NCI-H1417 treated with DMSO at 0.1 percent for 48 hours (cell line): ENCODE data around the gene ACTRT2.

Experiments
- DNase-seq: peaks from one replicate; lab custom pipeline; 2025; lab: John Stamatoyannopoulos, UW

Gene ACTRT2

DNA sequence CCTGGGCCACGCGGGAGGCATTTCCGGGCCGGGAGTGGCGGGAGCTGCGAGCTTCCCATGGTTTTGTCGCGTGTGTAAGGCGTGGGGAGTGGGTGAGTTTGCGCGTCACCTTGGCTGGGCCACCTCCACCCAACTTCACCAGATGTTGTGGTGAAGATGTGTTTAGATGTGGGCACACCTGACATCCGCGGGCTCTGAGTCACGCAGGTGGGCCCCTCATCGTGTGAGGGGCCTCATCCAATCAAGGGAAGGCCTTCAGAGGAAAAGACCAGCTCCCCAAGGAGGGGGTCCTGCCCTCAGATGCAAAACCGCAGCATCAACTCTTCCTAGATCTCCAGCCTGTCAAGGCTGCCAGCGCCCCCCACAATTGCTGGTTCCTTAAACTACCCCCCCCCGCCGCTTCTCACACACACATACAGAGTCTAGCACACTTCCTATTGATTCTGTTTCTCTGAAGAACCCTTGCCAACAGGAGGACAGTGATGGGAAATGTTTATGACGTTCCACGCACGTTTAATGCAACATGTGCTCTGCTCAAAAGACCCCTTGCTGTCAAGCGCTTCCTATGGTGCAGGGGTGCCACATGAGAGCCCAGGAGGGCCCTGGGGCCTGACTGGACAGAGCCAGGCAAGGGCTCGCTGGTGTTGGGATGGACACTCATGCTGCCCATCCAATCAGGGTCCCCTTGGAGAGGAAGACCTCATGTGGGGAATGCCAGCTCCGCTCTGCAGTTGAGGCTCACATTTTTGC lies 11.9 kb downstream of the ACTRT2 start:
- no peak for DNase-seq

DNA sequence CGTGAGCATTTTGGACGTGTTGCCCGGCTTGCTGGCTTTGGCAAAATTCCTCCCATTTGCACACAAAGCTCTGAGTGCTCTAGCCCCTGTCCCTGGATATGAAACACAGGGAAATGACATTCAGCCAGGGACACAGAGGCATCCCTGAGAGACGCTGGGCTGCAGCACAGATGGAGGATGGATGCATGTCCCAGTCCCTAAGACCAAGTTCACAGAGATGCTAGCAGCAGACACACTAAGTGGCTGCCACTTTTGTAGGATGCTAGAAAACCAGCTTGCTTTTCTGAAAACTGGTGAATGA lies 12.5 kb downstream of the ACTRT2 start:
- DNase-seq, result no peak

DNA sequence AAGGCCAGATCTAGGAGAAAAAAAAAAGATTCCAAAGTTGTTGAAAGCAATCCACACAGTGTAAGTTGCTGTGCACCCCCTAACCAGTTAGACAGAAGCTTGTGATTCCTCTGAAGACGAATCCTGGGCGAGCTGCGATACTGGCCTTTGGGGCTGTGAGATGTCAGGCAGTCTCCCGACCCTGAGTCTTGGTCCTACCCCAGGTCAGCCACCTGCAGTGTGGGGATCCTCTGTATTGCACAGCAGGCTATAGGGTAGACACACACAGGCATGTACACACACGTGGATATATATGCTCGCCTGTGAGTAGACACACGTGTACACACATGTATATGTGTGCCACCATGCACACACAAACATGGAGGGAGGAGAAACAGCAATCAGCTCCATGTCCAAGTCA lies 12.9 kb downstream of the ACTRT2 start:
- no peak for DNase-seq

DNA sequence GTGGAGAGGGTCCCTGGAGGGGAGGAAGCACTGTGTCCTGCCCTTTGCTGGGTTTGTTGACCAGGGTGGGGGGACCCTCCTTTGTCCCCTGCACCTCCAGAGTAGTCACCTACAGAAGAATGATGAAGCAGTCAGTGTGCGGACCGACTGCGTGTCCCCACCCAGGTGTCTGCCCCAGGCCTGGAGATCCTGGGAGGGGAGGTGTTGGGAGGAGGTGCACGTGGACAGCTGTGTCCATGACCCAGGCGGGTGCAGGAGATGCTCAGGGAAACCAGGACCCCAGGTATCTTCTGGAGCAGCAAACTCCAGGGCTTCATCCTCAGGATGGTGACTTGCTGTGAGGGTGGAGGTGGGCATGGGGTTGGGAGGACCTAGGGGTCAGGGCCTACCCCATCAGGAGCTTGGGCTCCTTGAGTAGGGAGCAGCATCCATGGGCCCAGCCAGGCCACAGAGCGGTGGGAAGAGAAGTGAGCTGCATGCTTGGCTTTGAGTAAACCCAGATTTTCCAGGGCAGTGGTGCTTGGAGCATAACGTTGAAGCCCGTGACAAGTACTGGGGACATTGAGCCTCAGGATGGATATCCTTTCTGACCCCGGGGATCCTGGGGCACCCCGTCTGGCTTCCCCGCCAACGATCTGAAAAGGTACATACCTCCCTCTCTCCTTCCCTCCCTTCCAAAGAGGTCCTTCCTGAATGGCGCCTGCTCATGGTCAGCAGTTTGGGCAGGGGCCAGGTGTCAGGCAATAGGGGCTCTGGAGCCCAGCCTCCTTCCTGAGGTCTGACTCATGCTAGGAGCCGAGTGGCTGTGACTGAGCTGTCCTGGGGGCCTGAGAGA lies 13.7 kb downstream of the ACTRT2 start:
- DNase-seq, result no peak

DNA sequence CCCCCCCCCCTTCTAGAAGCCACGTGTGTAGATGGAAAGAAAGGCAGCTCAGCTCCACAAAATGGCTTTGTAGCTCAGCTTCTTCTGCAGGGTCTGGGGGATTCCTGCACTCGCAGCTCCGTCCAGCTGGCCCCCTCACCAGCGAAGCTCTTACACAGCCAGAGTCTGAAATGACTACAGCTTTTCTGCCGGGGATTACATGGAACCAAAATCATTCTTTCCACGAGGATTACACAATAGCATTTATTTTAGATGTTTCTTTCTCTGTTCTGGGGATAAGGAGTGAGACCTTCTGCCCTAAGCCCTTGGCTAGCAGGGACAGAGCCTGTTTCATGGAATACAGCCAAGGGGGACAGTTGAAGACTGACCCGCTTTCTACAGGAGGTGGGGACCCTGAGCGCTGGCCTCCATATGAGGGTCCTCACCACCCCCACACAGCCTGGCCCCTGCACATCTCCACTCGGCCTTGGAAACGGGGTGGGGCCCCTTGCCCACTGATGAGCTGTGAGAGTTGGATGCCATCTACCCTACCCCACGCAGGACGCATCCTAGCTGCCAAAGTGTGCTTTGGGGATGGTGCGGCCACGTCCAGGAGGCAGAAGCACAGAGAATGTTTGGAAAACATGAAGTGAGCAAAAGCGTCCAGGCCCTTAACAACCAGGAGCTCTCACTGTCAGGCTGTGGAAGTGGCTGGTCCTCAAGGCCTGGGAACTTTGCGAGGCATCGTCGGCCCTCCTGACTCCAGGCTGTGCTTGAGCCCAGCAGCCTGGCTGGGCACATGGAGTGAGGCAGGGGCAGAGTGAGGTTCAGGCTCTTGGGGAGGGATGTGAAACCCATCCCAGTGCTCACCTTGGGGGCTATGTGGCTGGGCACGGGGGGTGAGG lies 14.5 kb downstream of the ACTRT2 start:
- DNase-seq, result no peak

DNA sequence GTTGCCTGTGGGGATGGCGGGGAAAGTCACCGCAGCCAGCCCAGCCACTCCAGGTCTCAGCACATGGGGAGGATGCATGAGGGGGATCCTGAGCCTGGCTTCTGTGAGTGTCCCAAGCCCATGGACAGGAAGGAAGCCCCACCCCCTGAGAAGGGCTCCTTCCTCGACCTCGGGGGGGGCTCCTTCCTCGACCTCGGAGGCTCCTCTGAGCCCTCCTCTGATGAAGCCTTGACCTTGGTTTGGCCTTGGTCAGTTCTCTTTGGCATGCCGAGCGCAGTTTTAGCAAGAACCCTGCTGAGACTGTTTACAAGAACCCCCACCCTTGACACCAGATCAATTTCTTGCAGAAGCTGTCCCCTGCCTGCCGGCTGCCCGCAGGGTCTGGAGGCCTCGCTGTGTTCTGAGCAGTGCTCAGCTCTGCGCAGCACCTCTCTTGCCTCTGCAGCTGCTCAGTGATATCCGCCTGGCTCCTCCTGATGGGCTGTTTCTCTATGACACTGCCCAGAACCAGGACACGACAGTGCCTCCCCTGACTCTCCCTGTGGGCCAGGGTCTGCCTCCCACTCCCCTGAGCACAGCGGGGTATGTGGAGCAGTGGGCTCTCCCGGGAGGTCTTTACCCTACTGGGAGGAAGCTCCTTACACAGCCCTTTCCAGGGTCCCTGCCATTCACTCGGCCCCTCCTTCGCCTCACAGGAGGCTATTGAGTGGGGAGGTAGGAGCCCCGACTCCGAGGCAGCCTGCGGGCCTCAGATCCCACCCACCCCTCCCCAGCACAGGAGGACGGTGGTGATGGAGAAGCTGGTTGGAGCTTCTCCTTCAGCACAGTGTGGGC lies 15.4 kb downstream of the ACTRT2 start:
- DNase-seq, result no peak

DNA sequence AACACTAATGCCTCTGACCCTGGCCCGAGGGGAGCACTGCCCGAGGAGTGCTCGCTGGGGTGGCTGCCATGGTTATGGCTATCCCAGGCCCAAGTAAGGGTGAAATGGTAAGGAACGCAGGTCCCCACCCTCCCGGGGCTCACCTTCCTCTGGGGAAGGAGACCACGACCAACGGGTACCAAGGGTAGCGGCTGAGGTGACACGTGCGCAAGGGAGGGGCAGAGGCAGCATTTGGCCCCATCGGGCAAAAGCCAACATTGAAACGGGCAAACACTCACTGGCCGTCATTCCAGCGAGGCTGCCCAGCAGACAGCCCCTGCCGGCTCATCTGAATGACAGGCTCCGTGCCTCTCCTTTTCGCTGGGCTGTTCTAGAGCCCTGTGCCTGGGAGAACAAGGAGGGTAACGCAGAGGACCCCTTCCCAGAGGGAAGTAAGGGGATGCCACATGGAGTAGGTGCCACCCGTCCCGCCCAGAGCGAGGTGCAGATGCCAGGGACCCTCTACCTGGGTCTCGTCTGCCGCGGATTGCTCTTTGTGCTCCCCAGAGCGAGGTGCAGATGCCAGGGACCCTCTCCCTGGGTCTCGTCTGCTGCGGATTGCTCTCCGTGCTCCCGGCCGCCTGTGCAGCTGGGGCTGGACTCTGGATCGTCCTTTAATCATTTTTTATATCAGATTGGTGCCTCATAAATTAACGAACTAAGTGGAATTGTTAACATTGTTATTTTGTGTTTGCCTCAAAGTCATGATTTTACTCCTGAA lies 16.2 kb downstream of the ACTRT2 start:
- DNase-seq, result no peak

DNA sequence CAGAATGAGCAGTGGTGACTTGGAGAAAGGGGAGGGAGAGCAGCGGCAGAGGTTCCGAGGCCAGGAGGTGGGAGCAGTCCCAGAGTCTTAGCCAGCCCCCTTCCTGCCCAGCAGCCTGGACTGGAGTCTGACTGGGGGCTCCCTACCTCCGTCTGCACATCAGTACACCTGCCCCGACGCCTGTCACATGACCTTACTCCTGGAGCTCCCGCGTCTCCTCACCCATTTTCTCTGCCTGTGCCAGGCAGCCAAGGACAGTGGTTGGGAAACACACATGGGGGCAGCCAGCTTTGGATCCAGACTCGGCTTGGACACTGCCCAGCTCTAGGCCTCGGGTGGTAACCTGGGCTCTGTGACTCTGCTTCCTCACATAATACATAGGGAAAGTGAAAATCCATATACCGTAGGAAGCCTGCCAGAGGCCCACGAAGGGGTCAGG lies 16.9 kb downstream of the ACTRT2 start:
- DNase-seq, result no peak

DNA sequence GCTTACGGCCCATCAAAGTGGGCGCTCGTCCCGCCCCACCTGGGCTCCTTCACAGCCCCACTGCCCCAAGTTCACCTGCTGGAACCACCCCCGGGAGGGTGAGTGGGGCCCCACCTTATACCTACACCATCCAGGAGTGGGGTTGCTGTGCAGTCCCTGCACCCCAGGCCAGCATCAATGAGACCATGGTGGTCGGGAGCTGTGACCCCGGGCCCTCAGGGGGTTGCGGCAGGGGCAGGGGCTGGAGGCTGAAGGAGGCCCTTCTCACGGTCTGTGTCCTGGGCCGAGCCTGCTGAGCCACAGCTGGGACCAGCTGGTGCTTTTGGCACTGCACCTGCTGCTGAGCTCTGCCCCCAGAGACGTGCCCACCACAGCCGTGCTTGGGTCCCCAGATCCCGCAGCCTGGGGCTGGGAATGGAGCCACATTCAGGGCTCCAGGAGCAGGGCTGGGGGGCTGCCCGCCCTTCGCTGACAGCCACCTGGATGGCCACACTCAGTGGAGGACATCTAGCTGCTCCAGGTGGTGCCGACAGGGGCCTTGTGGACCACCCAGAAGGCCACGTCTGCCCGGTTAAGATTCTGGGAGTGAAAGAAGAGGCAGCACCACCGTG lies 17.4 kb downstream of the ACTRT2 start:
- no peak for DNase-seq

DNA sequence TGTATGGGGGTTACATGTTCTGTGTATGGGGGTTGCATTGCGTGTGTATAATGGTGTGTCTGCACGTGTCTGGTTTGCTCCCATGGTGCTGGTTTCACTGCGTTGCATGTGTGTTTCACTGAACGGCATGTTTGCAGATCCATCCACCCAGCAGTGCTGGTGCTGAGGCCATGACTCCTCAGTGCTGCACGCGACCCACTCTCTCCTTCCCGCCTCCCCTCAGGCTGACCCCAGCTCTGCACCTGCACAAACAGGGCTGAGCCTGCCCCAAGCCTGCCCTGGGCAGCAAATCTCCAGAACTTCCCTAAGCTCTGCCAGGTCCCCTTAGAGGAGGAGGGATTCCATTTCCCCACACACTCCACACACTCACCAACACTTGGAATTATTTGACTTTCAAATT lies 18.7 kb downstream of the ACTRT2 start:
- no peak for DNase-seq

DNA sequence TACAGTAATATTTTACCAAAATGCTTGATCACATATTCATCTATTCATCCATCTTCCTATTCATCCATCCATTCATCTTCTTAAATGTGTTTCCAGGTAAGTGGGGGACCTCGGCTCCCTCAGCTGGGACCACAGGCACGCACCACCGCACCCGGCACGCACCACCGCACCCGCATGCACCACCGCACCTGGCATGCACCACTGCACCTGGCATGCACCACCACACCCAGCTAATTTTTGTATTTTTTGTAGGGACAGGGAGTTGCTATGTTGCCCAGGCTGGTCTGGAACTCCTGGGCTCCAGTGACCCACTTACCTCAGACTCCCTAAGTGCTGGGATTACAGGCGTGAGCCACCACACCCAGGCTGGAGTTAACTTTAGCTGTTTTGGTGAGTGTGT lies 21.2 kb downstream of the ACTRT2 start:
- DNase-seq, result no peak

DNA sequence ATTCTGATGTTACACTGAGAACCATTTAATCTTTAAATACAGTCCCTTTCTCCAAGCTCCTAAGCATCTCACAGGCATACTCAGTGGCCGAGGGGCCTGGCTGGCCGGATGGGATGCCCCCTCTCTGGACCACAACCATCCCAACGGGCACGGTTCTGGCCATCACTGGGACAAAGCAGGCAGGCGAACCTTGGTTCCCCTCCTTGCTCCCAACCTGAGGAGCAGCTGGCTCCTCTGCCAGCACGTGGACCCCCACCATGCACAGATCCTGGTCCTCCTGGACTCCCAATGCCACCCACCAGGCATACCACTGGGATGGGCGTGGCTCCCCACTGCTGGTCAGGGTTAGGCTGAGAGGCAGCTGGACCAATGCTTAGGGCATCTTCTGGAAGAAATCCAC lies 27.9 kb downstream of the ACTRT2 start:
- no peak for DNase-seq

DNA sequence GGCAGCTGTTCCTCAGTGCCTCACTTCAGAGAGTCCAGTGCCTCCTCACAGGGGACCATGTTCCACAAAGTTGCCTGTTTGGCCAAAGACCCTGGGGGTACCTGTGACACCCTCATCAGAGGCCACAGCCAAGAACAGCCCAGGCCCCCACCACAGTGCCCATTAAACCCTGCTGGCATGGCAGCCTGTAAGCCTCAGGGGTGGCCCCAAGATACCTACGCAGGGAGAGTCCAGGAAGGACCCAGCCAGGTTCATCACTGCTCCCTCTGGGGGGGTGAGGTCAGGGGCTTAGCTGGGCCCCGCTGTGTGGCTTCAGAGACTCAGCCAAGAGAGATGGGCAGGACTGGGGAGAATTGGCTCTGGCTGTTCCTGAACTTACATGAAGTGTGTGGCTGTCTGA lies 28.6 kb downstream of the ACTRT2 start:
- DNase-seq, result no peak

DNA sequence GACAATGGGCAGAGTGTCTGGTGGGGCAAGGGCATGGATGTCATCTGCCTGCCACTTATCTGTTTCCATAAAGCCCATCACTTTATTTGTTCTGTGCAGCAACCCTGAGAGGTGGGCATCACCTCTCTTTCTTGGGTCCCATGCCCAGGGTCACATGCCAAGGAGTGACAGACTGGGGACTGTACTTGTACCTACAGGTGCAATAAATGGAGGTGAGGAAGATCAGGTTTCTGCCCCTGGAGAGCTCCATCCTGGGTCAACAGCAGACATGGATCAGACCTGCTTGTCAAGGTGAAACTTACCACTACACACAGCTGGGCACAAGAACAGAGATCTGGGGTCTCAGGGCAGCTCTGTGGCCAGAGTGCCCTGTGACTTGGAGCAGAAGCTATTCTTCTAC lies 29.3 kb downstream of the ACTRT2 start:
- no peak for DNase-seq

DNA sequence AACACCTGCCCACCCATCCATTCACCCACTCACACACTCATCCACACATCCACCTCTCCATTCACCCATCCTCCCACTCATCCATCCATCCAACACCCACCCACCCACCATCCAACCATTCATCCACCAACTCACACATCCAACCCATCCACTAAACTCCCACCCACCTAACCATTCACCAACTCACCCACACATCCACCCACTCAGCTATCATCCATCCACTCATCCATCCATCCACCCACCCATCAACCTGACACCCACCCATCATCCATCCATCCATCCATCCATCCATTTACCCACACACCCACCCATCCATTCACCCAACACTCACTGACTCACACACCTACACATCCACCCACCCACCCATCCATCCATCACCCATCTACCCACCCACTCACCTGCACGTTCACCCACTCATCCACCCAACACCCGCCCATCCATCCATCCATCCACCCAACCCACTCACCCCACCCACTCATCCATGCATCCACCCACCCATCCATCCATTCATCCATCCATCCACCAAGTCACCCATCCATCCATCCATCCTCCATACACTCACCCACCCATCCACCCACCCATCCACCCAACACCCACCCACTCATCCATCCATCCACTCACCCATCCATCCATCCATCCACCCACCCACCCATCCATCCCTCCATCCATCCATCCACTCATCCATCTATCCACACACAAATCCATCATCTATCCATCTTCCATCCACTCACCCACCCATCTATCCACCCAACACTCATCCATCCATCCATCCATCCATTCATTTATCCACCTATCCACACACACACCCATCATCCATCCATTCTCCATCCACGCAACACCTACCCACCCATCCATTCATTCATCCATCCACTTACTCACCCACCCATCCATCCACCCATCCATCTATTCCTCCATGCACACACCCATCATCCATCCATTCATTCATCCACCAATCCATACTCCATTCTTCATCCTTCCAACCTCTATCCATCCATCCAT lies 30.3 kb downstream of the ACTRT2 start:
- DNase-seq, result no peak

DNA sequence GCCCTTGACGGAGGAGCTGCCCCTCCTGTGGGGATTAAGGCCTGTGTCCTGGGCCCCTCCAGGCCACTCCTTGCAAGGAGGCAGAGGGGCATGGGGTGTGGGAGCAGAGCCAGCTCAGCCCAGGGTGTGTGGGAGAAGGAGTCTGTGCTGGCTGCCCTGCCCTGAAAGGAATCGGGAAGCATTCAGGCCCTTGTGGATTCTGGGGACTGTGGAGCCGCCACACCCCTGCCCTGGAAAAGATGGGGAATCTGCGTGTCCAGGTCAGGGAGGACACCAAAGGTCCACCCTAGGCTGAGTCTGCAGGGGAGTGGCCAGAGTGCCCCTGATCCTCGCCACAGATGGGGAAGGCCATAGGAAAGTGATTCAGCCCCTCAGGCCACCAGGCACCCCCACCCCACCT lies 31.2 kb downstream of the ACTRT2 start:
- DNase-seq, result no peak

DNA sequence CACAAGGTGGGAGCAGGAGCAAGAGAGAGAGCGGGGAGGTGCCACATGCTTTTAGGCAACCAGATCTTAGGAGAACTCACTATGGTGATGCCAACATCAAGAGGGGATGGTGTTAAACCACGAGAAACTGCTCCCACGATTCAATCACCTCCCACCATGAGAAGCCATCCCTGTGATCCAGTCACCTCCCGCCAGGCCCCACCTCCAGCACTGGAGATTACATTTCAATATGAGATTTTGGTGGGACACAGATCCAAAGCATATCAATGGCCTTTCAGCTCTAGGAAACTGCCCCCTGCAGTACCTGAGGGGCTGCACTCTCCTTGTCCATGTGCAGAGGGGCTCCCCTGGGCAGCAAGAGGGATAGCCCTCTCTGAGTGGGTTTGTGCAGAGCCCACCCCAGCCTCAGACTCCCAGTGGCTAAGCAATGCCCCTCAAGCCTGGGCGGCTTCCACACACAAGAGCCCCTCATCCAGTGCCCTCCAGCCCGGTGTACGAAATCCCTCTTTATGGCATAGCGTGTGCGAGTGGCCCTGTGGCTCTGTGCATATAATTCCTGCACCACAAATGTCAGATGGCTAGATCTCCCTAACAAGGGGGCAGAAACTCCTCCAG lies 32.2 kb downstream of the ACTRT2 start:
- DNase-seq, result no peak

DNA sequence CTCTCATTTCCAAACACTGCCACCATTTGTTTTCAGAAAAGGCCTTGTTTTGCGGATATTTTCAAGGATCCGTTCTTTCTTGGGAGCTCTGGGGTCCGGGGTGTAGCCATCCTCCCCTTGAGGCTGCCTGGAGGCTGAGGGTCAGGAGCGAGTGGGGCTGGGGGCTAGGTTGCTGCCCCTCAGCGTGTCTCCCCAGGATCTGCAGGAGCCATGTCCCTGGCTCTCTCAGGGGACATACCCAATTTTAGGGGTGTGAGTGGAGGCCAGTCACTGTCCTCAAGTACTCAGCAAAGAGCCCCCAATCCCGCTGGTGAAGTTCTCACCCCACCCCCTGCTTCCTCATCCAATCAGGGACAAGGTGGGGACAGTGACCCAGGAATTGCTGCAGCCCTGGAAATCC lies 32.7 kb downstream of the ACTRT2 start:
- no peak for DNase-seq

DNA sequence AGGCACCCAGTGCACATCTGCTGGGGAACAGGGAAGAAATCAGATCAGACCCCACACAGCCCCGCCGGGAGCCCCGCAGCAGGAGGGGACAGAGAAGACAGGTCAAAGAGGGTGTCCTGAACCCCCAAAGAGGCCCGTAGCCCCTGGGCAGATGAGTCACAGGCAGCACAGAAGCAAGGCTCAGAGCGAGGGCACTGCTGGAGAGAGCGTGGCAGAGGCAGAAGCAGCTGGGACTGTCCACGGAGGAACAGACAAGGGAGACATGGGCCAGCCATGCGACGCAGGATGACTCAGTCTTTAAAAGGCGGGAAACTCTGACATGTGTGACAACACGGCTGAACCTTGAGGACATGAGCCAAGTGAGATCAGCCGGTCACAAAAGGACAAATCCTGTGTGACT lies 33.2 kb downstream of the ACTRT2 start:
- no peak for DNase-seq
